ENCODE measurements around the gene TATDN2. TPM values are rescaled to one million over a fixed set of nuclear protein-coding genes. Genes with fewer than 3 reads are reported as not detected.
A peak's percentile ranks its signal among the peaks of the same experiment; 100 is the strongest.
"Not testable (repeated sequence)": the region's sequence is repeated elsewhere in the genome, so short reads cannot be mapped to it uniquely, and the experiment has no call there.

Gene TATDN2
- total RNA-seq, 1 experiment from 2014 or later, result 10.1 TPM

- not testable (repeated sequence) for DNase-seq (ENCODE audit: extremely low read depth, low read depth)
Observed at GRCh38 chr3:10266936-10267335, 18.7 kb downstream of the TATDN2 start.

GRCh38 chr3:10268116-10268515, 19.9 kb downstream of the TATDN2 start:
- no peak for DNase-seq (ENCODE audit: extremely low read depth, low read depth)

GRCh38 chr3:10268930-10269329, 20.7 kb downstream of the TATDN2 start:
- DNase-seq (ENCODE audit: extremely low read depth, low read depth), result no peak

- no peak for DNase-seq (ENCODE audit: extremely low read depth, low read depth)
Observed at GRCh38 chr3:10269443-10269842, 21.2 kb downstream of the TATDN2 start.

GRCh38 chr3:10272476-10272875, 24.2 kb downstream of the TATDN2 start:
- DNase-seq (ENCODE audit: extremely low read depth, low read depth), result not testable (repeated sequence)

- no peak for DNase-seq (ENCODE audit: extremely low read depth, low read depth)
Observed at GRCh38 chr3:10272977-10273376, 24.7 kb downstream of the TATDN2 start.

GRCh38 chr3:10273702-10274305, 25.5 kb downstream of the TATDN2 start:
- DNase-seq (ENCODE audit: extremely low read depth, low read depth), result no peak

- no peak for DNase-seq (ENCODE audit: extremely low read depth, low read depth)
Observed at GRCh38 chr3:10274601-10275000, 26.3 kb downstream of the TATDN2 start.

GRCh38 chr3:10277115-10277625, 28.9 kb downstream of the TATDN2 start:
- no peak for DNase-seq (ENCODE audit: extremely low read depth, low read depth)

GRCh38 chr3:10278501-10278900, 30.2 kb downstream of the TATDN2 start:
- DNase-seq (ENCODE audit: extremely low read depth, low read depth), result no peak

GRCh38 chr3:10279384-10280176, 31.3 kb downstream of the TATDN2 start:
- DNase-seq (ENCODE audit: extremely low read depth, low read depth), result no peak

GRCh38 chr3:10280177-10280529, 31.9 kb downstream of the TATDN2 start:
- DNase-seq (ENCODE audit: extremely low read depth, low read depth), result no peak

GRCh38 chr3:10280571-10280970, 32.3 kb downstream of the TATDN2 start:
- DNase-seq (ENCODE audit: extremely low read depth, low read depth), result no peak

GRCh38 chr3:10281951-10282350, 33.7 kb downstream of the TATDN2 start:
- no peak for DNase-seq (ENCODE audit: extremely low read depth, low read depth)

GRCh38 chr3:10283638-10284037, 35.4 kb downstream of the TATDN2 start:
- DNase-seq (ENCODE audit: extremely low read depth, low read depth), result no peak

GRCh38 chr3:10284496-10284895, 36.2 kb downstream of the TATDN2 start:
- DNase-seq (ENCODE audit: extremely low read depth, low read depth), result no peak

GRCh38 chr3:10285272-10286132, 37.2 kb downstream of the TATDN2 start:
- no peak for DNase-seq (ENCODE audit: extremely low read depth, low read depth)

GRCh38 chr3:10286133-10286524, 37.9 kb downstream of the TATDN2 start:
- DNase-seq (ENCODE audit: extremely low read depth, low read depth), result no peak

GRCh38 chr3:10286596-10287295, 38.5 kb downstream of the TATDN2 start:
- DNase-seq (ENCODE audit: extremely low read depth, low read depth), result peak; percentile 55

GRCh38 chr3:10287936-10288574, 39.8 kb downstream of the TATDN2 start:
- DNase-seq (ENCODE audit: extremely low read depth, low read depth), result no peak
